ENCODE data around the gene KRTAP9-6.
"Not testable (repeated sequence)": the region's sequence is repeated elsewhere in the genome, so short reads cannot be mapped to it uniquely, and the experiment has no call there.

KRTAP9-6 gene

DNA sequence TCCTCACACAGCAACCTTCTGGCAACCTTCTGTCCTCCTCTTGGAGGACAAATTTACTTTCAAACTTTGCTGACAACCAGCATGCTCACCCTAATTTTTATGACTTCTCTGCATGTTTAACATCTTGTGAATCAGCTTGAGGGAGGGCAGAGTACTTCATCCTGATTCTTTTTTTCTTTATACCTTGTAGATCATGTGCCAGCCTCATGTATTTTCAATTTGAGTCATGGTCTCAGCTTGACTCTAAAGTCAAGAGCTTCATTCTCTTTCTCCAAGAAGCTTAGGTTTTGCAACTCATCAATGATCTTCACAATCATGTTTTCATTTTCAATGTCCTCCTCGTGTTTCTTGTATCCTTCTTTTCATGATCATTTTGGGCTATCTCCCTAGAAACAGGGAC lies 6.7 kb downstream of the KRTAP9-6 start:
- no peak for DNase-seq

DNA sequence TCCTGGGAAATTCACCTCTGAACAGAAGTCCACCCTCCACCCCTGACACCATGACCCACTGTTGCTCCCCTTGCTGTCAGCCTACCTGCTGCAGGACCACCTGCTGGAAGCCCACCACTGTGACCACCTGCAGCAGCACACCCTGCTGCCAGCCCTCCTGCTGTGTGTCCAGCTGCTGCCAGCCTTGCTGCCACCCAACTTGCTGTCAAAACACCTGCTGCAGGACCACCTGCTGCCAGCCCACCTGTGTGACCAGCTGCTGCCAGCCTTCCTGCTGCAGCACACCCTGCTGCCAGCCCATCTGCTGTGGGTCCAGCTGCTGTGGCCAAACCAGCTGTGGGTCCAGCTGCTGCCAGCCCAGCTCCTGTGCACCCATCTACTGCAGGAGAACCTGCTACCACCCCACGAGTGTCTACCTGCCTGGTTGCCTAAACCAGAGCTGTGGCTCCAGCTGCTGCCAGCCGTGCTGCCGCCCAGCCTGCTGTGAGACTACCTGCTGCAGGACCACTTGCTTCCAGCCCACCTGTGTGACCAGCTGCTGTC lies 10.5 kb downstream of the KRTAP9-6 start, which contains the start of gene KRTAP9-7:
Gene KRTAP9-7, plus strand, starts transcription at position 51 of the 543 bp plus-strand sequence. Its CDS starts 0 bp downstream, at position 51.
- not testable (repeated sequence) for DNase-seq

DNA sequence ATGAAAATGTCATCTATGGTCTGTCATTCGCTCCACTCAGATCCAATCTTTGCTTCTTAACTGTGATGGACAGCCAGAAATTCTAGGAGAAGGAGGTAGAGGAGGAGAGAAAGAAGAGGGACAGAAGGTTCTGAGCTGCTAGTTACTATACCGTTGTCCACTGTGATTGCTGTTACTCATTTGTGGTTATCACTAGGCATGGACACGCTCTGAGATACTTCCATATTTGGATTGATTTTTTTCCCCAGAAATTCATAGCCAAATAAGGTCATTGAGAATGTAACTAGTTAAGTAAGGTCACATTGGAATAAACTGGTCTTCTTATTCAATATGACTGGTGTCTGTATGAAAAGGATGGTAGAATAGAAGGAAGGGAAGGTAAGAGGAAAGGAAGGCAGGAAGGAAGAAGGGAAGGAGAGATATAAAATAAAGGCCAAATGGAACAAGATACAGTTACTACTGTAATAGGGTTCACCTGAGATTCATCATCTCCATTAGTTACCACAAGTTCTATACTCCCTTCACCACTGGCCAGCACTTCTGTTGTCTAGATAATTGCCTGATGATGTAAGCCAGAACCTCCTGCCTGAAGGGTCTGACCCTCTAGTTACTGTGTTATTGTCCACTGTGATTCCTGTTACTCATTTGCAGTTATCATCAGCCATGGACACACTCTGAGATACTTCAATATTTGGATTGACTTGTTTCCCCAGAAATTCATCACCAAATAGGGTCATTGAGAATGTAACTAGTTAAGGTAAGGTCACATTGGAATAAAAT lies 13.2 kb downstream of the KRTAP9-6 start:
- no peak for DNase-seq

DNA sequence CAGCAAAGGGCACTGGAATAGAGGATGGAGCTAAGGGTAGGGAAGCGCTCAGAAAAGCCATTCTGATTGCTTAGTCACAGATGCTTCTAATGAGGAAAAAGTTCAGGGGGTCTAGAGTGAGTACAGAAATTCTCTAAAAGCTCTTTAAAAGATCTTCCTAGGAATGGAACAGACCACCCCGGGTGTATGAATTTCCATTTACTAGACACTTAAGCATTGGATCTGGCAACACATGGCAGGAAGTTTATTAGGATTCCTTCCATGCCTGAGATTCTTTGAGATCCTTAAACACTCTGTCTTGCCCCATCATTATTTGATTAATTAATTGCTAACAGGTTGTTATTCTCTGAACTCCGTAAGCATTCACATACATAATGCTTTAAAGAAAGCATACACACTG lies 18.9 kb downstream of the KRTAP9-6 start:
- no peak for DNase-seq

DNA sequence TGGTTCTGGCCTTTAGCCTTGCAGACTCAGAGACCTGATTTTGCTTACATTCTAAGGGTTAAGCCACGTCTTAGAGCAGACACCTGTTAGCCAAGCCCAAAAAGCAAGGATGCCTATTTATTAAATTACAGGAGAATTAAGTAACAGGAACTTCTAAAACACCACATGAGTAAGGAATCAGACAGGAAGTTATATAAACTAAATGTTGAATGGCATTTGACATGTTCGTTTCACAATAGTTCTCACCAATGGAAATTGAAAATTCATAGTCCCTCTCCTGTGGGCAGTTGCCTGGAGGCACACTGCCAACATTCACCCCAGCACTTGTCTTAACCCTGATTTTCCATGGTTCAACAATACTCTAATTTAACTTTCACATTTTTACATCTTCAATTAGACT lies 19.4 kb downstream of the KRTAP9-6 start:
- no peak for DNase-seq

DNA sequence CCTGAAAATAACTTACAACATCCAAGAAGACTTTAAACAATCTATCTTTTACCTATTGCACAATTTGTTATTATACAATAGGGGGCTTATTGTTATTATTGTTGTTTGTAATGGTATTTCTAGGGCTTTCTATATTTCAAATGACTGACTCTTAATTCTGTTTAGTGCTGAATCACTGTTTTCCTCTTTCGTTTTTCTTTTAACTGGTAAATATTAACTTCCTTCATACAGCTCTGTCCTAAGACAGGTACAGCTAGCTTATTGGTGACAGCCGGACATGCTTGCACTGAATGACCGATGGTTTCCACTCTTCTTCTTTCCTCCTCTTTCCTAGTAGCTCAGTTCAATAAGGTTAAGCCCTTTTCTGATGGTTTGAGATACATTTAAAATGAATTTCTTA lies 21.9 kb downstream of the KRTAP9-6 start:
- no peak for DNase-seq

DNA sequence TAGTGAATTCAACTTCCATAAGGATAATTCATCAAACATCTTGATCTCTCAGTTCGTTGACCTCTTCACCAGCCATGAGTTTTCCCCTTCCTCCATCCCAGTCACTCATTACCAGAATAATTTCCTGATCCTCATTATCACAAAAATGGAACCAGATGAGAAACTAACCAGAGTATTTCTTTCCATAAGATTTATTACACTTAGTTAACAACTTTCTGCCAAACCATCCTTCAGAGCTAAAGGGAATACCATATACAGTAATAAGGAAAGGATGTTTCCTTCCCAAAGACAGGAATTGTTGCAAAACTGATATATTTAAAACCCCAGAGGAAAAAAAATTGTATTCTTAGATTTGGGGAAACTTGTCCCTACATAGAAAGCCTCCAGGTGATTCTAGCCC lies 28.8 kb downstream of the KRTAP9-6 start:
- no peak for DNase-seq

DNA sequence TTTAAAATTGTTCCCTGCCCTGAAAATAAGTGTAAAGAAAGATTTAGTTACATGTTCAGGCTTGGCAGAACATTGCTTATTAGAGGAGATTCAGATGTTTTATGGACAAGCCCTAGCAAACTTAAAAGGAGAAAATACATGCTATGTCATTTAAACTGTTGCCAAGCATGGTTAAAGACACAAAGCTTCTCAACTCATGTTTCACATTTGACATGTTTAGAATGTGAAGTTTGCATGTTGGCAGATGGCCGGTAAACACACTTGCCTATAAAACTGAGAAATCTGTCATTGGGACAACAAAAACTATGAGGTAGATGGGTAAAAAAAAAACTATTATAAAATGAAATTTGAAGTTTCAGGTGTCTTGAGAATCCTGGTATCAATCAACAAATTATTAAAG lies 31.7 kb downstream of the KRTAP9-6 start:
- DNase-seq: no peak

DNA sequence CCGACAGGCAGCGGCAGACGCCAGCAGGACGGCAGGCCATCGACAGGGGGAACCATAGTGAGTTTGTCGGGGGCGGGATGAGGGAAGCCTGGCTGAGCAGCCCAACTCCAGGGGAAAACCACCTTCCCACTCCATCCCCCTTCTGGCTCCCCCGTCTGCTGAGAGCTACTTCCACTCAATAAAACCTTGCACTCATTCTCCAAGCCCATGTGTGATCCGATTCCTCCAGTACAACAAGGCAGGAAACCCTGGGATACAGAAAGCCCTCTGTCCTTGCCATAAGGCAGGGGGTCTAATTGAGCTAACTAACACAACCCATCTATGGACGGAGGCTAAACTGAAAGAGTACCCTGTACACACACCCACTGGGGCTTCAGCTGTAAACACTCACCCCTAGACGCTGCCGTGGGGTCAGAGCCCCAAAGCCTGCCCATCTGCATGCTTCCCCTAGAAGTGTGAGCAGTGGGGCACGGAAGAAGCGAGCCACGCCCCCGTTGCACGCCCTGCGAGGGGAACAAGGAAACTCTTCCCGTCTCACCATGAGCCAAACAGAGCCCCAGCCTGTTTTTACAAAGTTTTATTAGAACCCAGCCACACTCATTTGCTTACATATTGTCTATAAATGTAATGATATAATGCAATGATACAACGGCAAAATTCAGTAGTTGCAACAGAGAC lies 33.4 kb downstream of the KRTAP9-6 start:
- DNase-seq: no peak

DNA sequence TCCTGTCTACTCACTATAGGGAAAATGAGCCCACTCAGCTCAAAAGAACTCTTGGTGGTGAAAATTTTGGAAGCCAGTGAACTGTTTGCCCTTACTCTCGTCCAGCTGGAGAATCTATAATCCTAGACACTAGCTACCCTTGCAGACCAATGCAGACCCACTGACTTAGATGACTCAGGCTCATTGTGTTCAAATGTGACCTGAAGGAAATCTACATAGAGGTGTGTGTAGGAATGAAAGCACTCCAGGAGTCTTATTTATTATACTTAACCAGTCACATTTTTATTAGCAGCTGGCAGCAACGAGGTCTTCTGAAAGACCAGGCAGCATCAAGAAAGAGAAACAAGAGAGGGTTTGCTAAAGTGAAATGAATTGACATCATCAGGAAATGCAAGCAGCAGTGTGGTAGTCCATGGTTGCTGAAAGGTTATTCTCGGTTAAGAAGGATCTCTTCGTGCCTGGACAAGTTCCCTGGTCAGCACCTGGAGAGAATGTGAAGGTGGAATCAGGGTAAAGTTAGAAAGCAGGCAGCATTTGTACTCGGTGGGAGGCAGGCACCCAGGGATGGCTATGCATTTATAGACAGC lies 36.1 kb downstream of the KRTAP9-6 start:
- DNase-seq: no peak

DNA sequence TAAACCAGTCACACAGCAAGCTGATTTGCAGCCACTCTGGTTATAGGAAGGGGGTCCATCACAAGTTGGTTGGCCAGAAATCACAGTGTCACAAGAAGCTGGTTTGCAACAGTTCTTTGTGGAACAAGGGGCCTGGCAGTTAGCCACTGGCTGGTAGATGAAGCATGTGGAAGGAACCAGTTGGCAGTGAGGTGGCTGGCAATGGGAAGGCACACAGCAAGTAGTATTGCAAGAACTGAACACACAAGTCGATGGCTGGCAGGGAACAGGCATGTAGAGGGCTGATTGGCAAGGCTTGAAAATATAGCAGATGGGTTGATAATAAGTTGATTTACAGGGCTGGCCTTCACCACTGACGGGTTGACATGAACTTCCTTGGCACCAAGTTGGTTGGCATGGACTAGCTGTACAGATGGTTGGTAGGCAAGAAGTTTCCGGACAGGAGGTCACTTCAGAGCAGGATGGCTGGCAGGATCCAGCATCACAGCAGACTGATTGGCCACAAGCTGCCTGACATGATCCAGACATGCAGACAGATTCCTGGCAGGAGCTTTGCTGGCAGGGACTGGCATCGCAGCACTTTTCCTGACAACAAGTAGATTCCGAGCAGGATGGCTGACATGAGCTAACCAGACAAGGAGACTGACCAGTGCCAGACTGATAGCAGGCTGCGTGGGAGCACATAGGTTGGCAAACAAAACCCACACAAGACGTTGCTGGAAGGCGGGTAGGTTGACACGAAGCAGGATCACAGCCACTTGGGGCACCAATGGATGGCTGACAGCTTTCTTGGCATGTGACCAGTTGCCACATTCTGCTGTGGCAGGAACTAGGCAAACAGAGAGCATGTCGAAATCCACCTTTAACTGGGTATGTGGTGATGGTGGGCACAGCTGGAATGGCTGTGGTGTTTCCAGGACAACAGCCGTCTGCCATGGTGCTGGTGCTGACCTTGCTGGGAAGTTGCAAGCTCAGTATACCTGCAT lies 37.0 kb downstream of the KRTAP9-6 start, which contains the start of gene KRTAP29-1:
Gene KRTAP29-1, minus strand, starts transcription at position 936 of the 986 bp plus-strand sequence. Its CDS starts 0 bp downstream, at position 936.
- no peak for DNase-seq

DNA sequence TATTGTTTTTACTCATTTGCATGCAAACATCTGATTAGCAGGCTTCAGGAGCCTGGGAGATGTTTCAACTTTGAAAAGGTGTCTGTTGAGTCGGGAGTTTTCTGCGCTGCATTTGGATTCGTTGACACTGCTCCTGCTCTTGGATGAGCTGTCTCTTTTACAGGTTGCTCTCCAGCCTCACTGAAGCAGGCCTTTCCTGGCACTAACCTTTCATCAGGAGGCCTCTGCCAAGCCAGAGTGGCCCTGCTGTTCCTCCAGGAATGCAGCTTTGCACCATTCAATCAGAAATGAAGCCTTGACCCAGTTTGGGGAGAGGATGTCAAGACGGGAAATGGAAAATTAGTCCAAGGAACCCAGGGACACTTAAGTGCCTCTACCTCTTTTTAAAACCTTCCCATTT lies 37.8 kb downstream of the KRTAP9-6 start:
- no peak for DNase-seq

DNA sequence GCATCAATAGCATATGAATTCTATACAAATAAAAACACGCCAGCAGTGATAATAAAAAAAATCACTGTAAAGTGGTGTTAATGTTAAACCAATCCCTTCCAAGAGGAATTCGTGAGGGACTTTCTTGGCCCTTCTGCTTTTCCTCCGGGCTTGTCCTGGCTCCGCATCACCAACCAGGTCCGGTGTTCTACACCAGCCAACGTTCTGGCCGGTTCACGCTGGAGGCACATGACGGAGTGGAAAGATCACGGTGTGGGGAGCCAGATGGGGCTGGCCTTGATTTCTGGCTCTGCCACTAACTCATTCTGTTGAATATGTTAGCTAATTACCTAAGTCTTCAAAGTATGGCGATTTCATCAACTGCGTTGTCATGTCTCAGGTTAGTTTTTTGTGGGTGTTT lies 38.9 kb downstream of the KRTAP9-6 start:
- no peak for DNase-seq

DNA sequence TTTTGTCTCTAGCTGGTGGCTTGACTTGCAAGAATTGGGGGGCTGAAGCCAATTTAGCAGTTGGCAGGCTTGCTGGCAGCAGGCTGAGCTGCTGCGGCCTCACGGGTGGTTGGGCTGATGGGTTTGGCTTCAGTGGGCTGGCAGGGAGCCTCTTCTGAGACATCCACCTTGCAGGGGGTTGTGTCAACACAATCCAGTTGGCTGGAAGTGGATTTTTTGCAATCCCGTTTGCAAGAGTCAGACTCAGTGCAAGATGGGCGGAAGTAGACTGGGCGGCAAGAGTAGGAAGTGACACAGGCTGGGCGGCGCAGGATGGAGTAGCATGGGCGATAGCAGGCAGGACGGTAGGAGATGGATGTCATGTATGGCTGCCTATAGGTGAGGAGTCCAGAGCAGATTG lies 42.5 kb downstream of the KRTAP9-6 start:
- DNase-seq: no peak

DNA sequence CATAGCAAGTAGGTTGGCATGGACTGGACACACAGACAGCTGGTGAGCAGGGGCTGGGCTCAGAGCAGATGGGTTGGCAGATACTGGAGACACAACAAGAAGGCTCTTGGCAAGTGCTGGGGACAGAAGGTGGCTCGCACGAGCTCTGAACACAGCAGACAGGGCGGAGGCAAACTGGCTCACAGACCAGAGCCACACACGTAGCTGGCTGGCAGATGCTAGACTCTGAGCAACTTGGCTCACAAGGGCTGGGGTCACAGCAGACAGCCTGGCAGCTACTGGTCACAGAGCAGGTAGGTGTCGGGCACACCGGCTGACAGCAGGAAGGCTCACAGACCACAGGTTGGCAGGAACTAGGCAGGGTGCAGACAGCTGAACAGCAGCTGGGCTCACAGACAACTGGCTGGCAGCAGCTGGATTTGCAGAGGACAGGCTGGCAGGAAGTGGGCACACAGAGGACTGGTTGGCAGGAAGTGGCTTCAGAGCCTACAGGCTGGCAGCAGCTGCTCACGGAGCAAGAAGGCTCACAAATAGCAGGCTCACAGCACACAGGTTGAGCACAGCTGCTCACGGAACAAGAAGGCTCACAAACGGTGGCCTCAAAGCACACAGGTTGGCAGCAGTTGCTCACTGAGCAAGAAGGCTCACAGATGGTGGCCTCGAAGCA lies 43.2 kb downstream of the KRTAP9-6 start:
- DNase-seq: peak; percentile 25 to 63

DNA sequence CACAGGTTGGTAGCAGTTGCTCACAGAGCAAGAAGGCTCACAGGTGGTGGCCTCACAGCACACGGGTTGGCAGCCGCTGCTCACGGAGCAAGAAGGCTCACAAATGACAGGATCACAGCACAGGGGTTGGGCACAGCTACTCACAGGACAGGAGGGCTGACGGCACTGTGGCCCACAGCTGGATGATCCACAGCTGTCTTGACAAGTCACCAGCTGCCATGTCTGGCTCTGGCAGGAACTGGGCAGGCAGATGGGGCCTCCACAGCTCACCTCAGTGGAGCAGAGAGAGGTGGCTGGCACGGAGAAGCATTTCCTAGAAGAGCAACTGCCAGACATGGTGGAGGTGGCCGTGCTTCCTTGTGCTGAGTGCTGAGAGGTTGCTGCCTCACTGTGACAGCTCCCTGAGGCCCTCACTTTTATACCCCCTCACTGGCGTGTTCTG lies 43.8 kb downstream of the KRTAP9-6 start, which contains the start of gene KRTAP16-1:
Gene KRTAP16-1, minus strand, starts transcription at position 392 of the 442 bp plus-strand sequence. Its CDS starts 56 bp downstream, at position 336.
- peak in 1 of 2 experiments; percentile 21 for DNase-seq

DNA sequence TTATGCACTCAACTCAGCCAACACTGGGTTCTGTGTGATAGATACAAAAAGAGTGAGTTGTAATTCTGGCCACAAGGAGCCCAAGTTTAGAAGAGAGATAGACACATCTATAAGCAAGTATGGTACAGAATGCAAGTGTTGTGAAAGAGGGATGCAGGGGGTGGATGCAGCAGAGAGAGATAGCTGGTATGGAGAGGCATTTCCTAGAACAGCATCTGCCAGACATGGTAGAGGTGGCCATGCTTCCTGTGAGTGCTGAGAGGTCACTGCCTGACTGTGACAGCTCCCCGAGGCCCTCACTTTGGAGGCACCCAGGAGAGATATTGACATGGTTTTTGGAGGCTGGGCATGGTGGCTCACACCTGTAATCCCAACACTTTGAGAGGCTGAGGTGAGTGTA lies 45.9 kb downstream of the KRTAP9-6 start:
- no peak for DNase-seq

DNA sequence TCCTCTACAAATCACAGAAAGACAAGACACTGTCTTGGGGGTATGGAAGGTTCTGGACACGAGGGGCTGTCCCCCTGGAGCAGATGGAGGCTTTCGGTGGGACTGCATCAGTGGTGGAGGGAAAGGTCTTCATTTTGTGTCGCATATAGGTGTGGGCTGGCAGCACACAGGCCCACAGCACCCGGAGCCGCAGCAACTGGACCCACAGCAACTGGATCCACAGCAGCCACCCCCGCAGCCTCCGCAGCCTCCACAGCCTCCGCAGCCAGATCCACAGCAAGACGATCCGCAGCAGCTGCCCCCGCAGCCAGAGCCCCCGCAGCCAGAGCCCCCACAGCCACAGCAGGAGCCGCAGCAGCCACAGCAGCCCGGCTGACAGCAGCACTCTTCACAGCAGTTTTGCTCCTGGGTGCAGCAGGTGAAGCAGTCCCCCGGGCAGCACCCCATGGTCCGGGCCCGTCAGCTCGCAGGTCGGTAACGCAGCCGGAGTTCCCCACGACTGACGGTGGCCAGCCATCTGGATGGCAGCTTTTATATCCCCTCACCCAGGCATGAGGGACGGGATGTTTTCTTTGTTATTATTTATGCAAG lies 50.1 kb downstream of the KRTAP9-6 start, which contains the start of gene KRTAP17-1:
Gene KRTAP17-1, minus strand, starts transcription at position 507 of the 591 bp plus-strand sequence. Its CDS starts 60 bp downstream, at position 447.
- no peak for DNase-seq

All from stimulated activated CD4-positive, alpha-beta T cell treated with anti-CD3 and anti-CD28 coated beads, Interleukin-4, amount 100 ng/mL, for 4 hours (primary cell).